HL-60/S4 treated with phorbol 12-myristate 13-acetate at 8.2 ng/mL for 4 days and 3 days (cell line): ENCODE measurements around the gene SGIP1.

Source experiments
- in situ Hi-C: fragments of 300-500 bp; cut with MboI; formaldehyde crosslinking; loops from 2 replicates; pipeline ENCODE4 v1.15.0; 2022; ENCODE audit warnings: low sequenced_read_pairs

The SGIP1 gene

DNA sequence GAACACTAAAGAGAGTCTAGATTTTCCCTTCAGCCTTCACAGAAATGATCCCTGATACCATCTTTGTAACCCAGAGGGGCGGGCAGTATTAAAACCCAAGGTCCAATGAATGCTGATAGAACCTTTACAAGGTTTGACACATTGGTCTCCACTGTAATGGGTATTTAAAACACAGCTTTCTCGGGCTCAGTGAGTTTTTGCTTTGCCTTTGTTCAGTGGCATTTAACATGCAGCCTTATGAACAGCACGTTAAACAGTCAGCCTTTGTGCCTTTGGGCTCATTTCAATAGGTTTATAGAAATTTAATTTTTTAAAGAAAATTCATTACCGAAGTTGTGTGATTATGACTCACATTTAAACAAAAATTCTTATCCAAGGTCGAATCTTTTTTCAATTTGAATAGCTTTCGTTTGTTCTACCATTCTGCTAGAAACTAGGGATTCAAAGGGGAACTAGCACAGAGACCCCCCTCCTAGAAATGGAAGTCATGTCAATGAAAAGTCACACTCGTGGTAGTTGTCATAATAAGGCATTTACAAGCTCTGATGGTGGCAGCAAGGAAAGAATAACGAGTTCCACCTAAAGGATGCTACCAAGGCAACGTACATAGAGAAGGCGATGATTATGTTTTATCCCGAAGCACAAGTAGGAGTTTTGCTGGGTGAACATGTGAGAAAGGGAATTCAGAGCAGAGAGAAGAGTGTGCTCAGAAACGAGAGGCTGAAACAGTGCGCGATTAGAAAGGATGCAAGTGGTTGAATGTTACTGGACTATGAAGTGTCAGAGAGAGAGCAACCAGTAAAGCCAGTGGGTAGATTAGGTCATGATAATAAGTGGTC, 66.2 kb downstream of the SGIP1 start:
- in situ Hi-C loops, result no loop called here

GRCh38 chr1:66605419-66605997, 71.6 kb downstream of the SGIP1 start:
- in situ Hi-C loops, result no loop called here

DNA sequence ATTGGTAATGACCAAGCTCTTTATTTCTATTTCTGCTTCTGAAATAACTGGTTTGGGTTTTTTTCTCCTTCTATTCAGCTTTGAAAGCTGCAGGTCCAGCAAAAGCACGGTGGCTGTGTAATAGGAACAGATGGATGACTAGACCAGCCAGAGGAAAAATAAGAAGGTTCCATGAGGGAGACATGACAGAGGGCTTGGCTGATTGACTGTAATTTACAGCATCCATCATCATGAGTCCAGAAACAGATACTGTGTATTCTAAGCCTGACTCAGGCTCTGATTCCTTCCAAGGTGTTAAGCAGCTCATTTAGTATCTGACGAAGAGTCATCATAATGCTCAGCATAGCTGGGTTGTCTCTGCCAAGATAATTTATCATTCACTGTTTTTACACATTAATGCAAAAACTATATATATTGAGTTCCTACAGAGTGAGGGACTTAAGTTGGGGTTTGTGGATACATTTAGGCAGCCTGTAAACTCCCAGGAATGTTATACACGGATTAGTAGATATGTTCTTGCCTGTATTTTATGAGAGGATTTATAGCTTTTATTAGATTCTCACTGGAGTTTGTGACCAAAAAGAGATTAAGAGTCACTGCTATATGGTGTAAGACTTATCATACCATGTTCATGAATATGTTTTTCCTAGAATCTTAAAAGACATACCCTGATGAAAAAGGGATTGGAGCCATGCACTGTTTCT, 72.6 kb downstream of the SGIP1 start:
- in situ Hi-C loops, result no loop called here

DNA sequence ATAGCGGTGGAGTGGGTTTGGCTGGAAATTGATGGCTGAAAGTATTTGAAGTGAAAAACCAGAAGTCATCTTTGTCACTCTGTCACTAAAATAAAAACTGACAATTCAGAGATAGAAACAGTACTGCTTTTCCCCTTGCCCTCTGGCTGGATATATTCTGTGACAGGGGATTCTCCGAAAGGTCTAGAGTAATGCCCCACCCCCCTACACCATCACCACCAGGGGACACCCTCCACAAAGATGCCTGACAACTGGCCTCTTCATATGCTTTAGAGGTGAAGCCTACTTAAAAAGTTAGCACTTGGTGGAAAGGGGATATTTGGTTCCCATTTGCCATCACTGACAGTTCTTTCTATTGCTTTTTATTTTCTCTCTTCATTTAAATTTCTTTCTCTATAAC, 73.5 kb downstream of the SGIP1 start:
- in situ Hi-C loops, result no loop called here

GRCh38 chr1:66613187-66613586, 79.2 kb downstream of the SGIP1 start:
- in situ Hi-C loops, result no loop called here

DNA sequence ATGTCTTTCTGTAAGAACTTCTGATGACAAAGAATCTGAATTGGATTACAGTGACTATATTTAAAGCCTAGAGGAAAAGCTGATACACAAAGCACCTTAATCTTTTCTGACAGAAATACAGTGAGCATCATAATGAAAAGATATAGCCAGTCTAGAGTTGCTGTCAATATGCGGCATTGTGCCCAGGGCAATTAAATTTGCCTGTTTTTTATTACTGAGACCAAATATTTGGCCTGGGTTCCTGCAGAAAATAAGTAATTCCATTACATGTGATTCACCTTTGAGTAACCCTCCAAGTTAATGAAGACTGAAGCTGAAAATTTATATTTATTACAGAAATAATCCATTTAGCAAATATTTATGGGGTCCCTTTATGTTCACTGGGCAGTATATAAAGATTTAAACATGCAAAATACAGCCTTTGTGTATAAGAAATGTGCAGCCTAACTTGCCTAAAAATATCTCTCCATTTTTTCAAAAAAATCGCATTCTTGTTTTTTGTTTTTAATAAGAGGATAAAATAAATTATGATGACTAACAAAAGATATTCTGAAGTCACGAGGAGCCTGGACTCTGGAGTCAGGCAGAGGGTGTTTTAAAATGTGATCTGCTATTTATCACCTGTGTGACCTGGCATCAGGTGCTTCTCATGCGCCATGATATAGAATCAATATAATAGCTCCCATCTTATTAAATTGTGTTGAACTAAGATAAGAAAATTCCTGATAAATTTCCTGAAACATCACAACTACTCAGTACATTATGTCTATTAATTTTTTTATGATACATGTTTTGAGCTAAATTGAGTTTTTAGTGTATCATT, 83.6 kb downstream of the SGIP1 start:
- in situ Hi-C loops, result no loop called here

GRCh38 chr1:66618390-66618789, 84.4 kb downstream of the SGIP1 start:
- in situ Hi-C loops, result no loop called here

DNA sequence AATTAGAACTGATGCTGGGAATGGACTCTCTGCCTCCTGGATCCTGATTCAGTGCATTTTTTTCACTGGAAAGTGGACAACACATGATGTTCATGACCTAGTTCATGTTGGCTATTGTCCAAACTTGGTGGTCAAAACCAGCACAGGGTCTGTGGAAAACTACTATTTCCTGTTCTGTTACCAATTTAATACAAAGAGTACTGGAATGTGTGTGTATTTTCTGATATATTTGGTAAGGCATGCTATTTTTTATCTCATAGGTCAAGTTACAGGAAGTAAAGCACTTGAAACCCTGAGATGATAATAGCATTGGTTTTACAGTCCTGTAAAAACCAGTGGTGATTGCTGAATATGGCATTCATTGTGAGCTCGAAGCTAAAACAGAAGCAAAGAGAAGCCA, 89.9 kb downstream of the SGIP1 start:
- in situ Hi-C loops, result no loop called here

DNA sequence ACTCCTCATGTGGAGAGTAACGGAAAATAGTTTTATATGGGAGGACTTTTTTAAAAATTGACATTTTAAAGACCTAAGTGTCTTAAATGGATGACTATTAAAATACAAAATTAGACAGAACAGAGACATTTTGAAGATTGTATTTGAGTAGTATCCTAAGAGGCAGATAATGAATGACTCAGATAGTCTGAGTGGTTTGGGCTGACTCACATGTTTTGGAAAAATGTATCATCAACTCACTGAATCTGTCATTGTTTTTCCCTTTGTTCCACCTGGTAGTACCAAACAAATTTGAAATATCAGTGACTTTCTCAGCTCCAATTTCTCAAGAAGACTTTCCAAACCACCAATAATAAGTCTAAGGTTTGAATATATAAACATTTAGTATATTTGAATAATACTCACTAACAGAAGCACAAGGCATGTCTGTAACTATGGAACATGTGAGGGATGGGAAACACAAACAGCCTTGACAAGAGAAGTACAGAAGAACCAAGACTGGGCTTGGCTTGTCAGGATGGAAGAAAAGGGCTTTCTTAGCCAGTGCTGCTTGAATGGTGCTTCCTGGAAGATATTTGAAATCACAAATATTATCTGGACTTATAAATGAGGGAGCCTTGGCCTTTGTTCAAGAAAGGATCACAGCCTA, 90.6 kb downstream of the SGIP1 start:
- in situ Hi-C loops, result no loop called here

GRCh38 chr1:66626261-66626660, 92.3 kb downstream of the SGIP1 start:
- in situ Hi-C loops, result no loop called here

- in situ Hi-C loops, result no loop called here
These were observed 95.0 kb downstream of the SGIP1 start for GRCh38 chr1:66628926-66629325.

GRCh38 chr1:66633159-66633558, 99.2 kb downstream of the SGIP1 start:
- in situ Hi-C loops, result no loop called here

GRCh38 chr1:66637146-66637545, 103.2 kb downstream of the SGIP1 start:
- in situ Hi-C loops, result no loop called here

- in situ Hi-C loops, result no loop called here
These were observed 108.0 kb downstream of the SGIP1 start for GRCh38 chr1:66641891-66642473.

GRCh38 chr1:66642992-66643391, 109.0 kb downstream of the SGIP1 start:
- in situ Hi-C loops, result no loop called here

DNA sequence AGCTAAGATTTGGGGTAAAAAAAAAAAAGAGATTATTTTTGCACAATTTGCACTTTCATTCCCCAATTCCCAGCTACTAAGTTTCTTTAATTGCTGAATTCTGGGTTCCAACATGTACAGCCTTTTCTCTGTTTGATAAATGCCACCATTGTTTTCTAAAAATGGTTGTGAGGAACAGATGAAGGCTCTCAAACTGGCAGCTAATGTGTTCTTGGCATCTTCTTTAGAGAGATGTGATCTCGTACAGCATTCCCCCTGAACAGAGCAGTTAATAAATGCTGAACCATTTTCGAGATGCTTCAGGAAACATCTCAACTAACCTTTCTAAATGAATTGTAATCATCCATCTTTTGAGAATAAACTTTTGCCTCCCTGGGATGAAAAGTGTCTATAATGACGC, 110.4 kb downstream of the SGIP1 start:
- in situ Hi-C loops, result no loop called here

DNA sequence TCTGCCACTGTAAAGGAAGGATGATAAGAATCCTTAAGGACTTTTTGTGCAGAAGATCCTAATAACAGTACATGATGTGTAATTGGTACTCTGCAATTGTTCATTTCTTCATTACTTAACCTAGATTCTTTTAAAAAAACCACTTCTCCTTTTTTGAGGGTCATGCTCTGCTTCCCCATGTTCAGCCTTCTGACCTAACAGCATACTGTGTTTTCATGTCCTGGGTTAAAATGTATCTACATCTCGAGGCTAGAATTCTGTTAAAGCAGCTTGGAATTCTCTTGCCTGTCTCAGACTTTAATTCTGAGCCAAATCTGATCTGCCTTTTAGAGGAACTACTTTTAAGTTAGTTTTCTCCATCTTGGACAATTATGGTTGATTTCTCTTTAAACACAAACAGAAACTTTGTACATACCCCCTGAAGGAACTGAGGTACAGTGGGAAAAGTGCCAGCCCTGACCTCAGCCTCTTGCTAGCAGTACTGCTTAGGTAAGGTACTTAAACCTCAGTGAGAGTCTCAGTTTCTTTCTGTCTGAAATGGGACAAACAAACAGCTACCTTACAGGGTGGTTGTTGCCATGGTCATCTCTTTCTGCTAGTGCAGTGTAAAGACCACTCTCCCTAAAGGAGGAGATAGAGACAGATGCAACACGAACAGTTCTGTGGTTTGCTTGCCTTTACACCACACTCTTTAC, 115.1 kb downstream of the SGIP1 start:
- in situ Hi-C loops, result no loop called here

GRCh38 chr1:66652556-66652955, 118.6 kb downstream of the SGIP1 start:
- in situ Hi-C loops, result no loop called here

GRCh38 chr1:66654643-66655042, 120.7 kb downstream of the SGIP1 start:
- in situ Hi-C loops, result no loop called here

DNA sequence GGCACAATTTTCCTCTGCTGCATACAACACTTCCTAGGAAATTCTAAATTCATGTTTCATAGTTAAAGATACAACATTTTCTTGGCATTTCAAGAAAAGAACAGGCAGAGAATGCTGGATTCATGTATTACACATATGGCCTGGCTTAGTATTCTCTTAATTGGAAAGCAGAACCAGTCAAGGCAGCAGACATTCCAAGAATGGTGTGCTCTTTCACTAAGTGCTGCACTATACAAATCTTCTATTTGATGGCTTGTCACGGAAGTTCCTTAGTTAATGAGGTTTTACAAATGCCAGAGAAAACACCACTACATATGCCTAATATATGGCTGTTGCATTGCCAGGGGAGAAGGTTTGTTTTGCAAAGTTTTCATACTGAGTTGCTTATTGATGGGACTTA, 137.5 kb downstream of the SGIP1 start:
- in situ Hi-C loops, result no loop called here
